Smooth muscle cell (in vitro differentiated cells): ENCODE data around the gene CUL1. TPM values are rescaled to one million over a fixed set of nuclear protein-coding genes. Genes with fewer than 3 reads are reported as not detected.

Experiments
- DNase-seq: peaks from one replicate; lab custom pipeline; 2025; ENCODE audit not compliant: unreplicated experiment; lab: John Stamatoyannopoulos, UW
- H2AFZ ChIP-seq: fragments of 200-600 bp; sonication (generic); 2 replicates; pipeline ENCODE4 v1.6.0; 2016; ENCODE audit warnings: antibody characterized with exemption, low read depth, mild to moderate bottlenecking
- H3F3A ChIP-seq: fragments of 200-600 bp; sonication (generic); 2 replicates; pipeline ENCODE4 v1.6.0; 2017; ENCODE audit warnings: antibody characterized with exemption, low read depth
- H3K27ac ChIP-seq: fragments of 200-600 bp; sonication (generic); 2 replicates; pipeline ENCODE4 v1.5.1; 2016; ENCODE audit warnings: low read depth, mild to moderate bottlenecking
- H3K27me3 ChIP-seq: fragments of 200-600 bp; sonication (generic); 2 replicates; pipeline ENCODE4 v1.6.1; 2016; ENCODE audit warnings: low read depth, mild to moderate bottlenecking
- H3K36me3 ChIP-seq: fragments of 200-600 bp; sonication (generic); 2 replicates; pipeline ENCODE4 v1.5.1; 2016; ENCODE audit warnings: low read depth
- H3K4me1 ChIP-seq: fragments of 200-600 bp; sonication (generic); 2 replicates; pipeline ENCODE4 v1.5.1; 2016; ENCODE audit warnings: low read depth
- H3K4me2 ChIP-seq: fragments of 200-600 bp; sonication (generic); 2 replicates; pipeline ENCODE4 v1.6.0; 2016; ENCODE audit warnings: mild to moderate bottlenecking
- H3K4me3 ChIP-seq: fragments of 200-600 bp; sonication (generic); 2 replicates; pipeline ENCODE4 v1.5.1; 2016; ENCODE audit warnings: mild to moderate bottlenecking
- H3K79me2 ChIP-seq: fragments of 200-600 bp; sonication (generic); 2 replicates; pipeline ENCODE4 v1.6.0; 2016; ENCODE audit warnings: low read depth, mild to moderate bottlenecking
- H3K9ac ChIP-seq: fragments of 200-600 bp; sonication (generic); 2 replicates; pipeline ENCODE4 v1.6.0; 2016; ENCODE audit warnings: low read depth
- H3K9me3 ChIP-seq: fragments of 200-600 bp; sonication (generic); replicated peaks from 2 replicates; pipeline ENCODE4 v1.5.1; 2016; ENCODE audit warnings: low read depth
- H4K20me1 ChIP-seq: fragments of 200-600 bp; sonication (generic); 2 replicates; pipeline ENCODE4 v1.6.0; 2016; ENCODE audit warnings: low read depth
- CTCF ChIP-seq: fragments of 200-600 bp; sonication (generic); IDR thresholded peaks from 2 replicates; pipeline ENCODE4 v1.5.1; 2017; ENCODE audit warnings: borderline replicate concordance, mild to moderate bottlenecking, antibody characterized with exemption; ENCODE audit not compliant: insufficient read depth, poor library complexity, severe bottlenecking
- WGBS: methylation state at CpG from one replicate; pipeline ENCODE4 v1.1.7; 2016; ENCODE audit warnings: low lambda C conversion rate; 5-methylcytosine and 5-hydroxymethylcytosine counted together
- polyA plus RNA-seq: library from polyadenylated mRNA; unstranded; fragments of >200 nt; fragmentation: Nextera tagmentation; extraction: Ambion mirVana; gene quantifications from 2 replicates; pipeline ENCODE4 v1.2.1, GENCODE V29; 2016
- total RNA-seq: library from RNA; depleted of rRNA; stranded (reverse); fragments of >200 nt; gene quantifications from 2 replicates; pipeline ENCODE4 v1.2.3, GENCODE V29; 2014

CUL1 gene
- total and polyA plus RNA-seq, 2 experiments from 2014 or later = 38.2 to 44.8 TPM

GRCh38 chr7:148789220-148789619, 90.5 kb downstream of the CUL1 start:
- Histone ChIP-seq H3K9me3 (no peaks in the 10 kb centered on the region), H3K9ac (no peak overlapping the region), H3K4me2 (no peak overlapping the region), H2AFZ (no peak overlapping the region), H3K27me3 (no peaks in the 10 kb centered on the region), H4K20me1 (no peaks in the 10 kb centered on the region), H3K4me3 (no peak overlapping the region), H3K27ac (no peak overlapping the region), H3K79me2 (peaks cover 9% of the 10 kb centered on the region), H3K4me1 (no peaks in the 10 kb centered on the region), H3F3A (no peaks in the 10 kb centered on the region), H3K36me3 (peaks cover 38% of the 10 kb centered on the region)
- TF ChIP-seq CTCF = no peak
- 97% methylated on average over 7 of the region's 7 CpGs for WGBS
- DNase-seq = no peak

GRCh38 chr7:148790131-148790726, 91.5 kb downstream of the CUL1 start:
- no peaks in the 10 kb centered on the region for H4K20me1 ChIP-seq
- H3K27ac ChIP-seq = no peak overlapping the region
- no peak for DNase-seq
- H3K9ac ChIP-seq = no peak overlapping the region
- H3F3A ChIP-seq = no peaks in the 10 kb centered on the region
- H3K4me2 ChIP-seq = no peak overlapping the region
- 97% methylated on average over 8 of the region's 8 CpGs for WGBS
- H3K4me1 ChIP-seq = no peaks in the 10 kb centered on the region
- no peaks in the 10 kb centered on the region for H3K27me3 ChIP-seq
- peaks cover 4% of the 10 kb centered on the region for H3K79me2 ChIP-seq
- H3K4me3 ChIP-seq = no peak overlapping the region
- peaks cover 34% of the 10 kb centered on the region for H3K36me3 ChIP-seq
- no peak overlapping the region for H2AFZ ChIP-seq
- TF ChIP-seq CTCF = no peak
- no peaks in the 10 kb centered on the region for H3K9me3 ChIP-seq

- Histone ChIP-seq H2AFZ (no peak overlapping the region), H3K4me2 (no peak overlapping the region), H3F3A (no peaks in the 10 kb centered on the region), H3K9me3 (no peaks in the 10 kb centered on the region), H3K4me1 (no peaks in the 10 kb centered on the region), H3K36me3 (peaks cover 34% of the 10 kb centered on the region), H3K79me2 (peaks cover 4% of the 10 kb centered on the region), H3K4me3 (no peak overlapping the region), H3K27ac (no peak overlapping the region), H3K27me3 (no peaks in the 10 kb centered on the region), H4K20me1 (no peaks in the 10 kb centered on the region), H3K9ac (no peak overlapping the region)
- TF ChIP-seq CTCF = no peak
- WGBS = 96% methylated on average over 2 of the region's 2 CpGs
- no peak for DNase-seq
These were observed 92.1 kb downstream of the CUL1 start for GRCh38 chr7:148790850-148791249.

- no peak overlapping the region for H3K27ac ChIP-seq
- no peaks in the 10 kb centered on the region for H3K9me3 ChIP-seq
- H3K4me2 ChIP-seq = no peak overlapping the region
- WGBS = 92% methylated on average over 15 of the region's 15 CpGs
- H3K36me3 ChIP-seq = peaks cover 29% of the 10 kb centered on the region
- no peaks in the 10 kb centered on the region for H3K27me3 ChIP-seq
- no peaks in the 10 kb centered on the region for H3F3A ChIP-seq
- H3K9ac ChIP-seq = no peak overlapping the region
- no peaks in the 10 kb centered on the region for H3K4me1 ChIP-seq
- no peak overlapping the region for H2AFZ ChIP-seq
- peaks cover 5% of the 10 kb centered on the region for H4K20me1 ChIP-seq
- no peak for TF ChIP-seq CTCF
- no peak overlapping the region for H3K4me3 ChIP-seq
- H3K79me2 ChIP-seq = peaks cover 4% of the 10 kb centered on the region
- DNase-seq = no peak
These were observed 92.8 kb downstream of the CUL1 start for GRCh38 chr7:148791546-148791945.
